ENCODE results near the gene GMPPA.

Gene GMPPA

GRCh38 chr2:219499058-219499307 is 292 bp downstream of the GMPPA start:
- H3K27me3 ChIP-seq, result peaks cover 38% of the 10 kb centered on the region
- TF ChIP-seq CTCF (IDR thresholded peaks at IDR 0.05), result no peak
- peak overlapping the region; percentile 86 to 88 for H3K4me3 ChIP-seq (ENCODE audit: low read depth in 1 of 2, low read length in 1 of 2)
- H3K9me3 ChIP-seq, result no peaks in the 10 kb centered on the region
- peaks cover 27 to 32% of the 10 kb centered on the region in 2 experiments for H3K4me1 ChIP-seq (ENCODE audit: control insufficient read depth in 1 of 2, insufficient read depth in 1 of 2, low read depth in 1 of 2, low read length in 1 of 2)
- peaks cover 16% of the 10 kb centered on the region for H3K36me3 ChIP-seq
- H3K27ac ChIP-seq, result peak overlapping the region; percentile 83

GRCh38 chr2:219499555-219499954 is 864 bp downstream of the GMPPA start:
- Histone ChIP-seq H3K27ac (peak overlapping the region; percentile 83), H3K4me3 (ENCODE audit: low read depth in 1 of 2, low read length in 1 of 2) (peak overlapping the region in 1 of 2 experiments; percentile 86), H3K36me3 (peaks cover 22% of the 10 kb centered on the region), H3K27me3 (peaks cover 32% of the 10 kb centered on the region), H3K9me3 (no peaks in the 10 kb centered on the region), H3K4me1 (ENCODE audit: control insufficient read depth in 1 of 2, insufficient read depth in 1 of 2, low read depth in 1 of 2, low read length in 1 of 2) (peaks cover 27 to 32% of the 10 kb centered on the region in 2 experiments)
- no peak for TF ChIP-seq CTCF (IDR thresholded peaks at IDR 0.05)

GRCh38 chr2:219500135-219500534 is 1.4 kb downstream of the GMPPA start:
- Histone ChIP-seq H3K4me3 (ENCODE audit: low read depth in 1 of 2, low read length in 1 of 2) (no peak overlapping the region), H3K36me3 (peaks cover 28% of the 10 kb centered on the region), H3K4me1 (ENCODE audit: control insufficient read depth in 1 of 2, insufficient read depth in 1 of 2, low read depth in 1 of 2, low read length in 1 of 2) (peaks cover 27 to 32% of the 10 kb centered on the region in 2 experiments), H3K27me3 (peaks cover 26% of the 10 kb centered on the region), H3K27ac (no peak overlapping the region), H3K9me3 (no peaks in the 10 kb centered on the region)
- no peak for TF ChIP-seq CTCF (IDR thresholded peaks at IDR 0.05)

- Histone ChIP-seq H3K27ac (no peak overlapping the region), H3K4me1 (ENCODE audit: control insufficient read depth in 1 of 2, insufficient read depth in 1 of 2, low read depth in 1 of 2, low read length in 1 of 2) (peaks cover 22 to 29% of the 10 kb centered on the region in 2 experiments), H3K27me3 (peaks cover 9% of the 10 kb centered on the region), H3K36me3 (peaks cover 45% of the 10 kb centered on the region), H3K4me3 (ENCODE audit: low read depth in 1 of 2, low read length in 1 of 2) (no peak overlapping the region), H3K9me3 (no peaks in the 10 kb centered on the region)
- TF ChIP-seq CTCF (IDR thresholded peaks at IDR 0.05), result no peak
Observed at GRCh38 chr2:219501849-219502248, 3.2 kb downstream of the GMPPA start.

GRCh38 chr2:219502618-219503017 is 3.9 kb downstream of the GMPPA start:
- peaks cover 15 to 21% of the 10 kb centered on the region in 2 experiments for H3K4me1 ChIP-seq (ENCODE audit: control insufficient read depth in 1 of 2, insufficient read depth in 1 of 2, low read depth in 1 of 2, low read length in 1 of 2)
- peaks cover 53% of the 10 kb centered on the region for H3K36me3 ChIP-seq

More at GRCh38 chr2:219502618-219503017, 3.9 kb downstream of the GMPPA start:
- Histone ChIP-seq H3K27ac (no peak overlapping the region), H3K27me3 (peaks cover 1% of the 10 kb centered on the region), H3K9me3 (no peaks in the 10 kb centered on the region), H3K4me3 (ENCODE audit: low read depth in 1 of 2, low read length in 1 of 2) (no peak overlapping the region)
- no peak for TF ChIP-seq CTCF (IDR thresholded peaks at IDR 0.05)

Measured in neutrophil (primary cell).